CD4-positive, alpha-beta T cell treated with Interleukin-15 for 4 hours (primary cell): ENCODE data around the gene TMEM198.

Experiments used
- DNase-seq: peaks from one replicate; pipeline ENCODE4 v3.0.0-alpha.2; 2020; ENCODE audit warnings: low spot score

Gene TMEM198

GRCh38 chr2:219578811-219579613, 35.2 kb downstream of the TMEM198 start:
- DNase-seq = no peak

- no peak for DNase-seq
Measured at GRCh38 chr2:219581346-219581745, 37.5 kb downstream of the TMEM198 start.

- no peak for DNase-seq
Measured at GRCh38 chr2:219591091-219591490, 47.3 kb downstream of the TMEM198 start.

- DNase-seq = no peak
Measured at GRCh38 chr2:219592736-219593135, 48.9 kb downstream of the TMEM198 start.

- no peak for DNase-seq
Measured at GRCh38 chr2:219593154-219593553, 49.3 kb downstream of the TMEM198 start.

- DNase-seq = no peak
Measured at GRCh38 chr2:219595256-219595655, 51.4 kb downstream of the TMEM198 start.

- DNase-seq = no peak
Measured at GRCh38 chr2:219596954-219597551, 53.2 kb downstream of the TMEM198 start.

- DNase-seq = peak; percentile 85
Measured at GRCh38 chr2:219597552-219598307, 53.9 kb downstream of the TMEM198 start, which contains the start of gene STK11IP. Gene STK11IP (plus strand): TSS chr2:219597857. CDS start chr2:219598120, 263 bp downstream.

GRCh38 chr2:219598308-219599078, 54.7 kb downstream of the TMEM198 start:
- no peak for DNase-seq
